Limb (tissue), 2 donors: ENCODE results near the gene RNF182.

Experiments
- DNase-seq, 2 donors: peaks; one replicate each; pipeline ENCODE4 v3.0.0-alpha.2; 2016; ENCODE audit errors: extremely low spot score in 2 of 2

RNF182 gene

GRCh38 chr6:14028631-14029030, 103.9 kb downstream of the RNF182 start:
- DNase-seq = no peak

- no peak for DNase-seq
Observed at GRCh38 chr6:14029605-14030004, 104.9 kb downstream of the RNF182 start.
